ENCODE data around the gene PDE6B.

PDE6B gene

DNA sequence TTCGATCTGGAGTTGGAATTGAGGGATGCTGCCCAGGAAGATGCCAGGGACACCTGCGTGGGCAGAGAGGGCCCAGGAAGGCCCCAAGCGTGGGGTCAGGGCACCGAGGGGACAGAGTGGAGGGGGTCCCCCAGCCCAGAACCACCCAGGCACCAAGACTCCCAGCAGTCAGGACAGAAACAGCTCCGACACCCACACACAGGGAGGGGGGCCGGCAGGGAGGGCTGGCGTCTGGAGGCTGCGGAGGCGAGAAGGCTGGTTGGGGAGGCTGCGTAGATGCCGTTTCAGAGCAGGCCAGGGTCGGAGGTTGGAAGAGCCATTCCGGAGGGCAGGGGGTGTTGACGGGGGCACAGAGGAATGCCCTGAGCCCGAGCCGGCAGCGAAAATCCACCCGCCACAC is 25.1 kb downstream of the PDE6B start:
- TF ChIP-seq, protein P1, sequence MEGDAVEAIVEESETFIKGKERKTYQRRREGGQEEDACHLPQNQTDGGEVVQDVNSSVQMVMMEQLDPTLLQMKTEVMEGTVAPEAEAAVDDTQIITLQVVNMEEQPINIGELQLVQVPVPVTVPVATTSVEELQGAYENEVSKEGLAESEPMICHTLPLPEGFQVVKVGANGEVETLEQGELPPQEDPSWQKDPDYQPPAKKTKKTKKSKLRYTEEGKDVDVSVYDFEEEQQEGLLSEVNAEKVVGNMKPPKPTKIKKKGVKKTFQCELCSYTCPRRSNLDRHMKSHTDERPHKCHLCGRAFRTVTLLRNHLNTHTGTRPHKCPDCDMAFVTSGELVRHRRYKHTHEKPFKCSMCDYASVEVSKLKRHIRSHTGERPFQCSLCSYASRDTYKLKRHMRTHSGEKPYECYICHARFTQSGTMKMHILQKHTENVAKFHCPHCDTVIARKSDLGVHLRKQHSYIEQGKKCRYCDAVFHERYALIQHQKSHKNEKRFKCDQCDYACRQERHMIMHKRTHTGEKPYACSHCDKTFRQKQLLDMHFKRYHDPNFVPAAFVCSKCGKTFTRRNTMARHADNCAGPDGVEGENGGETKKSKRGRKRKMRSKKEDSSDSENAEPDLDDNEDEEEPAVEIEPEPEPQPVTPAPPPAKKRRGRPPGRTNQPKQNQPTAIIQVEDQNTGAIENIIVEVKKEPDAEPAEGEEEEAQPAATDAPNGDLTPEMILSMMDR (IDR thresholded peaks at IDR 0.05; ENCODE audit: low read length, missing control alignments), result no peak

DNA sequence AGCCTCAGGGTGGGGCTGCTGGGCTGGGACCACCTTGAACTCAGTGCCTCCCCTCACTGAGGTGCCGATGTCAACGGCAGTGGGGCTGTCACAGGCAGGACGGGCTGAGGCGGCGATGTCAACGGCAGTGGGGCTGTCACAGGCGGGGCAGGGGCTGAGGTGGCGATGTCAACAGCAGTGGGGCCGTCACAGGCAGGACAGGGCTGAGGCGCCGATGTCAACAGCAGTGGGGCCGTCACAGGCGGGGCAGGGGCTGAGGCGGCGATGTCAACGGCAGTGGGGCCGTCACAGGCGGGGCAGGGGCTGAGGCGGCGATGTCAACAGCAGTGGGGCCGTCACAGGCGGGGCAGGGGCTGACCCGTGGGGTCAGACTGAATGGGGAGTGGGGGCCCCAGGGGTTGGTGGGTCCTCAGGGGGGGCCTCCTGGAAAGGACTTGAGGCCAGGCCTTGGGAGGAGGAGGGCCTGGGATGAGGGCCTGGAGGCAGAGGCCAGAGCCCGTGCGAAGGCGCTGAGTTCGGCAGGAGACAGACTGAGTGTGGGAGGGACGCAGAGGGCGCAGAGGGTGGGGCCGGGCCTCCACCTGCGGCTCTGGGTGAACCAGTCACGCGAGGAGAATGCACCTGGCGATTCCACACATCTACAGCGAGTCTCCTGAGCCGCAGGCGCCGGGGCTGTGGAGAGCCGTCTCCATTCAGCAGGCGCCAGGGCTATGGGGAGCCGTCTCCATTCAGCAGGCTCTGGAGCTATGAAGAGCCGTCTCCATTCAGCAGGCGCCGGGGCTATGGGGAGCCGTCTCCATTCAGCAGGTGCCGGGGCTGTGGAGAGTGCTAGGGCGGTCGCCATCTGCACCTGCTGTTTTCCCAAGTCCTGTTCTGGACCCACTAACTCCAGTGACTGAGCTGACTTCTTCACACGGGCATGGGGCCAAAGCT is 25.8 kb downstream of the PDE6B start:
- TF ChIP-seq, protein P1 (IDR thresholded peaks at IDR 0.05; ENCODE audit: low read length, missing control alignments), result no peak
- H3K4me3 ChIP-seq (replicated peaks; ENCODE audit: low read depth, low read length), result no peak overlapping the region
- no peak for DNase-seq (ENCODE audit: low read depth)

More for the DNA sequence above, 25.1 kb downstream of the PDE6B start:
- DNase-seq (ENCODE audit: low read depth), result no peak
- no peak overlapping the region for H3K4me3 ChIP-seq (replicated peaks; ENCODE audit: low read depth, low read length)

DNA sequence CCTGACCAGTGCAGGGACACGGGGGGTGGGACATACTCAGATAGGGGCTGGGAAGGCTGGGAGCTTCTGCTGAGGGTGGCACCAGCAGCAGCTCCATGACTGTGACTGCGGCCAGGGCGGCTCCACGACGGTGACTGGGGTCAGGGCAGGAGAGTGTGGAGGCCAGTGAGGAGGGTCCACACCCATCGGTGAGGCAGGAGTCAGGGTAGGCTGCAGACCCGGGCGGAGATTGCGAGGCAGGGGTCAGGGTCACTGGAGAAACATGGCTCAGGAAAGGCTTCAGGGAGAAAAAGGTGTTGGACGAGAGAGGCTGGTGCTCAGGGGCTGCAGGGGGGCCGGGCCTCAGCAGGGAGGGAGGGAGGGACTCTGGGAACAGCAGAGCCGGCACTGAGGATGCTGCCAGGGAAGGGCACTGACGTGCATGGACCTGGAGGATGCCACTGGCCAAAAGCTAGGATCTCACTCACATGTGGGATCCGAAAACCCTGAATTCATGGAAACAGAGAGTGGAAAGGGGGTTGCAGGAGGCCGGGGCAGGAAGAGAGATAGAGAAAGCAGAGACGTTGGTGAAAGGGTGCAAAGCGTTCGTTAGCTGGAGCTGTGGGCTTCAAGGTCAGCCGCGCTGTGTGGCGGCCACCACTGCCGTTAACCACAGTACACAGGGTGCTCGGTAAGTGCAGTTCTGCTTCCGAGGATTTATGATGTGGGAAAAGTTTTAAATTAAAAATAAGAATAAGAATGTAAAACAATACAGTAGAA is 26.7 kb downstream of the PDE6B start:
- no peak for DNase-seq (ENCODE audit: low read depth)
- no peak overlapping the region for H3K4me3 ChIP-seq (replicated peaks; ENCODE audit: low read depth, low read length)
- TF ChIP-seq, protein P1 (IDR thresholded peaks at IDR 0.05; ENCODE audit: low read length, missing control alignments), result no peak

DNA sequence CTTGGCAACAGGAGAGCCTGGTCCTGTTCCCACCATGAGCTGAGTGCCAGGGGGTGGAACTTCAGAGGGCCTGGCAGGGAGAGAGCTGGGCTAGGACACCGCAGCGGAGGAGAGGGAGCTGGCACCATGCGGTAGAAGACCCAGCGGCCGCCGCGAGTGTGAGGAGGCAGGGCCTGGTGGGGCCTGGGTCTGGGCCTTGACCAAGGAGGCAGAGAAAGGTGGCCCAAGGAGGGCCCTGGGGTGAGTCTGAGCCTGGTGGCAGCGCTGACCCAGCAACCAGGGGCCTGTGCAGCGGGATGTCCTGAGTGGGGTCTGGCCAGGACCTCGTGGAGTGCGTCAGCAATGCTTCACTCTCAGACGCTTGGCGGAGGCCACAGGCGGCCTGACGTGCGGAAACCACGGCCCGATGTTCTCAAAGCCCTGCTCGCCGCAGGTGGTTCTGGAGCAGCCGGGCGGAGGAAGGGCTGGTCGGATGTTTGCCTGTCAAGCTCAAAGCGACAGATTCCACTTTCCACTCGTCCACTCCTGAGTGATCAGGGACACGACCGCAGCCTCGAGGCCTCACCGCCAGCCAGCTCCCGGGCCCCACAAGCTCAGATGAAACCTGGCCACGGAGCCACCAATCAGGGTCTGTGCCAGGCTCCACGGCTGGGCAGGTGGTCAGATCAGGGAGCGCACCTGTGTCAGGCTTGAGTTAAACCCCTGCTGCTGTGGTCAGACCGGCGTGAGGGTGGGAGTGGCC is 27.9 kb downstream of the PDE6B start:
- no peak overlapping the region for H3K4me3 ChIP-seq (replicated peaks; ENCODE audit: low read depth, low read length)
- TF ChIP-seq, protein P1 (IDR thresholded peaks at IDR 0.05; ENCODE audit: low read length, missing control alignments), result no peak
- DNase-seq (ENCODE audit: low read depth), result no peak

DNA sequence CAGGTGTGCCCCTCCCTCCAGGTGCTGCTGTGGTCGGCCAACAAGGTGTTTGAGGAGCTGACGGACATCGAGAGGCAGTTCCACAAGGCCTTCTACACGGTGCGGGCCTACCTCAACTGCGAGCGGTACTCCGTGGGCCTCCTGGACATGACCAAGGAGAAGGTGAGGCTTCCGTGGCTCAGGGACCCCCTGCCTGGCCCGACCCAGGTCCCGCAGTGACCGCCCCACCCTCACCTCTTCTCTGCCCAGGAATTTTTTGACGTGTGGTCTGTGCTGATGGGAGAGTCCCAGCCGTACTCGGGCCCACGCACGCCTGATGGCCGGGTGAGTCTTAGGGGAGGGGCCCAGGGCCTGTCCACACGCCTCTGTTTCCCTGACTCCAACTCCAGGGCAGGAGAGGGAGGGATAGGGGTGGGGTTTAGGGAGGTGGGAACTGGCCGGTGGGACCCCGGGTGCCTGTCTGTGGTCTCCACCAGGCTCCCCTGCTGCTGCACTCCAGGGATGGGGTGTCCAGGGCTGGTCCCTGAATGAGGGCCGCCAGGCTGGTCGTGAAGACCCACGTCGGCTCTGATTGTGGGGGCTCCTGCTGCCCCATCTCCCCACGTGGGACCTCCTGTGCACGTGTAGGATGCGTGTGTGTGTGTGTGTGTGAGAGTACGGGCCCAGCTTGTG is 28.6 kb downstream of the PDE6B start:
- TF ChIP-seq, protein P1 (IDR thresholded peaks at IDR 0.05; ENCODE audit: low read length, missing control alignments), result no peak
- DNase-seq (ENCODE audit: low read depth), result no peak
- no peak overlapping the region for H3K4me3 ChIP-seq (replicated peaks; ENCODE audit: low read depth, low read length)

DNA sequence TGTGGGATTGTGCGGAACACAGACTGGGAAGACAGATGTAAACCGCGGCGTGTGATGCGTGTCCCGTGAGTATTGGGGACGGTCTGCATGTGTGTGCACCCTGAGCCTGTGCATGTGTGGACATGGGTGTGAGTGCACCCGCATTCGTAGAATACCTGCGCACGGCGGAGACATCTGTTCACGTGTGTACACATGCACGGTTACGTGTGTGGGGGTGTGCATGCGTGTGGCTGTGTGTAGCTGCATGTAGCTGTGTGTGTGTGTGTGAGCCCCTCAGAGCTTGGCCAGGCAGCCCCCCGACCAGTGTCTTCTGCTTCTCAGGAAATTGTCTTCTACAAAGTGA is 29.1 kb downstream of the PDE6B start:
- no peak for DNase-seq (ENCODE audit: low read depth)
- no peak overlapping the region for H3K4me3 ChIP-seq (replicated peaks; ENCODE audit: low read depth, low read length)
- TF ChIP-seq, protein P1 (IDR thresholded peaks at IDR 0.05; ENCODE audit: low read length, missing control alignments), result no peak

Measured in fibroblast of pulmonary artery (primary cell).